C4-2B (cell line): ENCODE data around the gene SPACDR.

ENCODE experiments used
- H3K27ac ChIP-seq: fragments of 450-650 bp; 2 replicates; pipeline ENCODE4 v1.5.1; 2017
- CTCF ChIP-seq: fragments of 450-650 bp; conservative IDR thresholded peaks from 2 replicates; pipeline ENCODE4 v1.5.1; 2017; ENCODE audit warnings: mild to moderate bottlenecking
- ZFX ChIP-seq: fragments of 450-650 bp; IDR thresholded peaks from 2 replicates; pipeline ENCODE4 v1.6.1; 2017

The SPACDR gene

GRCh38 chr7:100407285-100408180, 56.5 kb downstream of the SPACDR start:
- TF ChIP-seq CTCF (peak; percentile 89), ZFX (no peak)
- no peak overlapping the region for H3K27ac ChIP-seq

GRCh38 chr7:100406767-100407166, 57.3 kb downstream of the SPACDR start:
- no peak overlapping the region for H3K27ac ChIP-seq
- TF ChIP-seq ZFX (no peak), CTCF (no peak)
